ENCODE data around the gene OR2AT4.
"Not testable (repeated sequence)": the region's sequence is repeated elsewhere in the genome, so short reads cannot be mapped to it uniquely, and the experiment has no call there.

Gene OR2AT4

DNA sequence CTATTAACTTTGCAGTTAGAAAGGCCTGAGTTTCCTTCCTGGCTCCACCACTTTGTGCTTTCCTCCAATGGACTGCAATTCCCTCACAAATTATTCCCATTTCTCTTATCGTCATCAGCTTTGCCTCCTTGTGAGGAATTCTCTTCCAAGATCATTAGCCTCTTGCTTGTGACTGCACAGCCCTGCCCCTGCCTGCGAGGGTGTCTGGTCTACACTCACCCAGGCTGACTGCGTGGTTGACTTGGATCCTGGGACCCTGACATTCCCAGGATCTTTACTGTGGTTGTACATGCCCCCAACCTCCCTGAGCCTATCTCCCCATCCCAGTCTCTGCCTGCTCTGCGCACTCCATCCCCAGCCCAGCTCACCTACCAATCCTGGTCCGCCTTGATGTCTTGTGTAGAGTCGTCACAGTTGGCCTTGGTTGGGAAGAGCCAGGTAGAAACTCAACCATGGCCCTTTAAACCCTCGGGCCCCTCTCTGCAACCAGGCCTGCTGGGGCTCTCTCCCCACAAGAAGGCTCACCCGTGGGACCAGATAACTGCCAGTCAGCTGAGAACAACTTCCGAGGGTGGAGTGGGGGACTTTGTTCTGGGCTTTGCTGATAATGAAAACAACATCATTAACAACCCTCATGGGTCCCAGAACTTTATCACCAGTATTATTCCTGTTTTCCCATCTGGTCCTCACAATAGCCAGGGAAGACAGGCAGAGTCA lies at the start of gene OR2AT4:
TSS of gene OR2AT4 (minus strand) at position 421 of the 717 bp plus-strand sequence.
- ATAC-seq = no peak

DNA sequence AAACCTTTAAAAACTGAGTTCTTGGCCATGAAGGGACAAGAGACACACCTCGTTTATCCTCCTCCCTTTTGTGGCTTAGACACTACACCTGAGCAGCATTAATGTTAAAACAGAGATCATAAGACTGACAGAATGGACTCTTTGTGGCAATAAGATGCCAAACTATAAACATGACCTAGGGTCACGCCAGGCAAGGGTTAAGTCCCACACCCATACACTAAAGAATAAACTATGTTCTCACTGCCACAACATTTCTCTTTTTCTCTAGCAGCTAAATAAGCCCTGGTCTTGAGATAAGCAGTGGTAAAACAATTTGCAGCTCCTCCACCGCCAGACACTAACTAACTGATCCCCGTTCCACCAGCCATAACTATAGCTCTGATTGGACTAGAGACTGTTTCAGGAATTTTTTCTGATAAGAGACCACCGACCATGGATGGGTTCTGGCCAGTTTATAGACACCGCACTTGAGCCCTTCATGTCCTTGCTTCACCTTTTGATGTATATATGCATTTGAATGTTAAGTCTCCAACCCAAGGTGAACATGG lies 49.4 kb upstream of the OR2AT4 start:
- DNase-seq (no peak), ATAC-seq (no peak)

More for the DNA sequence above, at the start of gene OR2AT4:
- DNase-seq = no peak

DNA sequence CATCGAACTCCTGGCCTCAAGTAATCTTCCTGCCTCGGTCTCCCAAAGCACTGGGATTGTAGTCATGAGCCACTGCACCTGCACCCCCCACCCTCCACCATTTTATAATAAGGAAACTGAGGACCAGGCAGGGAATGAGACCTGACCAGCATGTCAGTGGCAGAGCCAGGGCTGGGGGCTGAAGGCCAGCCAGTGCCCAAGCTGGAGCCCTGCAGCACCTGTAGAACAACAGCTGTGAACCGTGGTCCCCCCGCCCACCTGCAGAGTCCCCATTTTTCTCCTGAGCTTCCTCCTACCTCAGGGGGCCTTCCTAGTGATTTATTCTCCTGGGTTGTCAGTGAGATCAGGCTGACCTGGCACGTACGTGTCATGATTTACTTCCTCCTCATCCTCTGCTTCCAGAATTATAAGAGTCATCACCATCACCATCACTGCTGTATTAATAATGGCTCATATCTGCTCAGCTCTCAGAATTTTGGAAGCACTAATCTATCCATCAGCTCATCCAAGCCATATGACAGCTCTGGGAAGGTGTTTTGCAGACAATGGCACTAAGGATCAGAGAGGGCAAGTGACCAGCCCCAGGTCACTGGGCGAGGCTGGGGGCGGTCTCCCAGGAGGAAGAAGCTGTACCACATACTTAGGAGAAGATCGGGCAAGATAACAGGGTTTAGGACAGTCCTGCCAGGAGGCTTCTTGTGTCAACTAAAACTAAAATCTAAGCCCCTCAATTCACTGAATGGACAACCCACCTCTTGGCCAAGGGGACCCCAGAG lies 48.7 kb upstream of the OR2AT4 start:
- DNase-seq (no peak), ATAC-seq (no peak)

DNA sequence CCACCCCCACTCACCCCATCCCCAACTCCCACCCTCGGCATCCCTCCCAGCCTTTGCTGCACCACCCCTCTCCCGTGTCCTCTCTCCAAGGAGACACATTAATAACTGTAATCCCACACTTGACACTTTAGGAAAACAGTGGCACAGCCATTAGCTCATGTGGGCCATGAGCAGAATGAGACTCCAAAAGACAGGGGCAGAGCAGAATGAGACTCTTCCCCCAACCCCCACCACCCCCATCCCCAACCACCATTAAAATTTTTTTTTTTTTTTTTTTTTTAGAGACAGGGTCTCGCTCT lies 48.0 kb upstream of the OR2AT4 start:
- DNase-seq (no peak), ATAC-seq (no peak)

DNA sequence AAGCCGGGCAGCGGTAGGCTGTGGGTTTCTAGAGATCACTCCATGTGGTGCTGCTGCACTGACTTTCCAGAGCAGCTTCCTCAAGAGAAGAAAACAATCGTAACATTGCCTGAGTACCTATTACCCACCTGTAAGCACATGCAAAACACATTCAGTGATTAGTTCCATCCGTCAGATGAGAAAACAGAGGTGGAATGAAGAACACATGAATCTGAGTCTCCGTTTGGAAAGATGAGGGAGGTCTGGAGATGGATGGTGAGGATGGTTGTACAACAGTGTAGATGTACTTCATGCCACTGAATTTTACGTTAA lies 46.7 kb upstream of the OR2AT4 start:
- DNase-seq = no peak
- no peak for ATAC-seq

DNA sequence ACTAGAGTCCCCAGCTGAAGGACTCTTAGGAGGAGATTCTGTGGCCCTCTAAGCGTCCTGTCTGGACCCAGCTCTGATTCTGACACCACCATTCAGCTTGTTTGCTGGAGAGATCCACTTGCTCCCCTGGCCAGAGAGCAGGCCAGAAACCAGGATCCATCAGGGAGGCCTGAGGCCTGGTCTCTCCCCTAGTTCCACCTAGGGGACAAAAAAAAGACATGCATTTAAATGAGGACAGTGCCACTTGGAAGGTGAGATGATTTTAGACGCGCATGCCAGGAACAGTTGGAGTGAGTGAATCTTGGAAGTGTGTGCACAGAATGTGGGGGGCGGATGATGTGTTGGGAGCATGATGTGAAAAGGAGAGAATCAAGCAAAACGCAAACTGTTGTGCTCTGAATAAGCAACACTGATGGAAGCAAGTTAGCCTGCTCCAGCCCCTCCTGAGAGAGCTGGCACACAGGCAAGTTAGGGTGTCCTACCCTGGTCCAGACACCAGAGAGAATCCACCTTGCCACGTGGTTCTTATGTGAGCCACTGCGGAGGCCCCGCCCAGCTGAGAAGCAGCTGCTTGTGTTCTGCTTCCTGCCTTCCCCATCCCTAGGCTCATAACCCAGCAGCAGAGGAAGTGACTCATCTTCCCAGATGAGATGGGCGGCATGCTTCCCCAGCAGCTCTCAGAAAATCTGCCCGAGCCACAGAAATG lies 46.2 kb upstream of the OR2AT4 start:
- ATAC-seq (peak; percentile 93), DNase-seq (peak; percentile 74)

DNA sequence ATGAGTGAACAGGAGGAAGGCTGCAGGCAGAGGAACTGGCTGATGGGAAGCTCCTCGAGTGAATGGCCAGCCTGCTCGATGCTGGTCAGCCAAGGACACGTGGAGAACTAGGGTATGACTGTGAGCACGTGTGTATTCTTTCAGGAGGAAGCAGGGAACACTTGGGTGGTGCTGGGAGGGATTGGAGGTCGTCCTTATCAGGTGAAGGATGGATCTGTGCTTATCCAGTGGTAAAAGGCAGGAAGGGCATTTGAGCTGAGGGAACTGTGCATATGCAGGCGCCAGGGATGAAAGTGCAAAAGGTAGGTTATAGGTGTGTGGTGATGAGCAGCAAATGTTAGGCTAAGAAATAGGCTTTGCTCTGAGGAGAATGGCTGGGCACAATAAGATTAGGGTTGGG lies 44.5 kb upstream of the OR2AT4 start:
- ATAC-seq (no peak), DNase-seq (no peak)

DNA sequence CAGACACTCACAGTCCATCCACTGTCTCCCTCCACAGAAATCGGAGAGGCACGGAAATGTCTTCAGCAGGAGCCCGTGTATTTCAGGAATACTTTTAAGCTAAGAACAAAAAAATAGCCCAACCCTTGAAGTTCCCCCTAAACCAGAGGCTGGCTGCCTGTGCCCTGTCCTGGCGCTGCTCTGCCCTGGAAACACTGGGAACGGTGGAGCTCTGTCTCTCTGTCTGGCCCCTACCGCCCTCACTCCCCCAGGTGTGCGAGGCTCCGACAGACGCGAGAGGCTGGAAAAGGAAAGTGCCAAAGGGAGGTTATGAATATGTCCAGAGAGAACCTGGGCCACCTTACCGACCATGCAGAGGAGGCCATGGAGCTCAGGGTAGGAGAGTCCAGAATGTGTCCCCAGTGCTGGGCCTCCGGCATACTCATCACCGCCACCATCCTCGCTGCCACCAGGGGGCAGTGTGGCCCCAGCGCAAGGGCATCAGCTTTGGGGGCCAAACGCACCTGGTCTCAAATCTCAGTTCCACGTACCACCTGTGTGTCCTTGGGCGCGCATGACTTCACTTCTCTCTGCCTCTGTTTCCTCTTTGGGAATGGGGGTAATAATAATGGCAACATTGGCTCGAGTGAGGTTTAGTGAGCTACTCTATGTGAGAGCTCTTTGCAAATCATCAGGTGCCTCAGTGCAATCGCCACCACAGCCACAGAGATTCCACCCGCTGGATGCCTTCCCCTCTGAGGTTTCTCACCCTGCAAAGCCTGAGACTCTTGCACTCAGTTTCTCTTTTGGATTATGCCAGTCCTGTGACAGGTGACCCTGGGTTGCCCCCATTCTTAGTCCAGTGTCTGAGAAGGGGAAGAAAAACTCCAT lies 43.8 kb upstream of the OR2AT4 start:
- DNase-seq = peak; percentile 87

DNA sequence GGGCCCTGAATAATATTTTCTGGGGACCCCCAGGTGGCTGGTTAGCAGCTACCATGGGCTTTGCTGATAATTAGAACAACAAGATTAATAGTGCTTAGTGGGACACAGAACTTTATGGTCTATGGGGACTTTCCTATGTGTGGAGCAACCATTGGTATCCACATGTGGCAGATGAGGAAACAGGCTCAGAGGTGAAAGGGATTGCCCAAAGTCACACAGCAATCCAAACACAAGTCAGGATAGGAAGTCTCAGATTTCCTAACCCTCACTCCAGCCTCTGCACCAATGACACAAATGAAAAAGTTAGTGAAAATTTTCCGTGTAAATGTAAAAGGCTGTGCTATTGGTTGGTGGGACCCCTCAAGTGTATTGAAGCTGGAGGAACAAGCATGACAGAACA lies 39.0 kb upstream of the OR2AT4 start:
- no peak for ATAC-seq

More for the DNA sequence above, 43.8 kb upstream of the OR2AT4 start:
- ATAC-seq = peak; percentile 55

DNA sequence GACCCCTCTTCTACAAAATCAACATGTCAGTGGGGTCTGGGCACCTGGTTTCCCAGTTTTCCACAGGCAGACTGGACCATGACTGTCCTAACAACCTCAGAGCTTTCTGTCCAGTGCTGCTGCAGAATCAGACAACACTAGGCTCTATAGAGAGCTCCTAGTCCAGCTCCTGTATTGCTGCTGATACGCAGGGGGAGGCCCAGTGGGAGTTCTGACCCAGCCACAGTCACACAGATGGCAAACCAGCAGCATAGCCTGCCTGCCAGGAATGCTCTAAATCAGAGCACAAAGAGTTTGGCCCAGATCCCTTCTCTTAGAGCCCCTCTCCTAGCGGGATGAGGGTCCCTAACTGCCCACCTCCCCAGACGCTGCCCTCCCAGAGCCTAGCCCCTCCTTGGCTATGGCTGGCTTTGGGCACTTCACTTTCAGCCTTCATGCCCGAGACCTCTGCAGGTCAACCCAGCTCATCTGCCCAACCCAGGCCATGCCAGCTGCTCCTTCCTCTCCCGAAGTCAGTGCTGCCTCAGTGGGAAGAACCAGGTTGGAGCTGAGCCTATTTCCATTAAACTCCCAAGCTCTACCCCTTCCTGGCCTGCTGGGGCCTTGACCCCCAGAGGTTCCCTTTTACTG lies 38.5 kb upstream of the OR2AT4 start:
- no peak for ATAC-seq
- no peak for DNase-seq

More for the DNA sequence above, 39.0 kb upstream of the OR2AT4 start:
- no peak for DNase-seq

DNA sequence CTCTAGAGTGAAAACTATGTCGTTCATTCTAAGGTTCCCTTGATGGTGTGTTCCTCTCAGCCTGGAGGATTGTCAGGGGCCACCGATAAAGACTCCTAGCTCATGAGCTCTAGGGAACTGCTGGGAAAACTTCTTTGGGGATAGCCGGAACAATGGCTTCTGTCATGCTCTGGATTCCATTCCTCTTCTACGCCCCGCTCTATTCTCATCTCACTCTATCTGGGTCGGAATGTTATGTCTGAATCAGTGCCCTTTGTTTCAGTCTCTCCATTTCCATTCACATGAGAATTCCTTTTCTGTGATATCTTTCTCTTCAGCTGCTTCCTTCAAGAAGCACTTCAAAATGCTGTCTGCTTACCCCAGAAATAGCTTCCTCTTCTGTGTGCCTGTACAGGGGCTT lies 37.3 kb upstream of the OR2AT4 start:
- no peak for ATAC-seq
- DNase-seq = no peak

DNA sequence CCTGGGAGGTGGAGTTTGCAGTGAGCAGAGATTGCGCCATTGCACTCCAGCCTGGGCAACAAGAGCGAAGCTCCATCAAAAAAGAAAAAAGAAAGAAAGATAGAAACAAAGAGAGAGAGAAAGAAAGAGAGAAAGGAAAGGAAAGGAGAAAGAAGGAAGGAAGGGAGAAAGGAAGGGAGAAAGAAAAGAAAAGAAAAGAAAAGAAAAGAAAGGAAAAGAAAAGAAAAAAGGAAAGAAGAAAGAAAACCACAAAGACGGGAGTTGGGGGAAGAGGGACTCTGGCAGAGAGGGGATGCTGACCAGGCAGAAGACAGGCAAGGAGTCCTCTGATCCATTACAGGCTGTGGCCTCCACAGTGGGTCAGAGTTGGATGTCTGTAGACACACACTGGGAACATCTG lies 35.4 kb upstream of the OR2AT4 start:
- ATAC-seq (no peak), DNase-seq (no peak)

DNA sequence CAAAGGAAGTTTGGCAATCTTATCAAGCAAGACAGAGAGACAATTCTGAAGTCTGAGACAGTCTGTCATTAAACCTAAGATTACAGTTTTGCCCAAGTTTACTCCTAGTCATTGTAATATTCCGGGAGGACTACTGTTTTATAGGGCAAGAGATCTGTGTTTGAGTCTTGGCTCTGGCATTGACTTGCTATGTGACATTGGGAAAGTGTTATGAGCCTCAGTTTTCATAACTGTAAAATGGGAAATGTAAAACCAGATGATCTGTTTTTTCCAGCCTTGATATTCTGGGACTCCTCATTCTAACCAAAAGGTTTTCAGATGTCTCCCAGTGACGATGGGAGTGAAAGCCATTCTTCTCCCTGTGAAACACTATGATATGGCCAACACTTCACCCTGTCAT lies 29.9 kb upstream of the OR2AT4 start:
- ATAC-seq = no peak
- no peak for DNase-seq

DNA sequence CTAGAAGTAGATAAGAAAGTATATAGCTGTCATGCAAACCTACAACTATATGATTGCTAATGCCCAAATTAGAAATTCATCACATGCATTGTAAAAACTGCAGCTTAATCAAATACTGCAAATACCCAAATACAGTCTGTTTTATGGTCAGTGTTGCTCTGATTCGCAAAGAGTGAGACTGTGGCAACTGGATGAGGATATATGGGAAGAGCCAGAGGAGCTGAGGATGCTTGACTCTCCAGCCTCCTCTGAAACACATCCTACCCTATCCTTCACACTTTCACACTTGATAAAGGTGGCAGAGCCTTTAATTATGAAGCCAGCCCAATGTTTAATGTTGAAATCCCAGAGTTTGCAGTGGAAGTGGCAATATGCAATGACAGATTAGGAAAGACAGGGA lies 21.9 kb upstream of the OR2AT4 start:
- ATAC-seq = no peak

DNA sequence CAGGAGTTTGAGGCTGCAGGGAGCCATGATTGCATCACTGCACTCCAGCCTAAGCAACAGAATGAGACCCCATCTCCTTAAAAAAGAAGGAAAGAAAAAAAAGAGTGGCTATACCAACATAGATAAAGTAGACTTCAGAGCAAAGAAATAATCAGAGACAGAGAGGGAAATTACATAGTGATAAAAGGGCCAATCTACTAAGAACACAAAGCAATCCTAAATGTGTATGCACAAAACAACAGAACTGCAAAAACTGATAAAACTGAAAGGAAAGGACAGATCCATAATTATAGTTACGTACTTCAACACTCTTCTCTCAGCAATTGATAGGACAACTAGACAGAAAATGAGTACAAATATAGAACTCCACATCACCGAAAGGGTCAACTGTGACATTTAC lies 17.8 kb upstream of the OR2AT4 start:
- ATAC-seq (no peak), DNase-seq (no peak)

More for the DNA sequence above, 21.9 kb upstream of the OR2AT4 start:
- DNase-seq = no peak

DNA sequence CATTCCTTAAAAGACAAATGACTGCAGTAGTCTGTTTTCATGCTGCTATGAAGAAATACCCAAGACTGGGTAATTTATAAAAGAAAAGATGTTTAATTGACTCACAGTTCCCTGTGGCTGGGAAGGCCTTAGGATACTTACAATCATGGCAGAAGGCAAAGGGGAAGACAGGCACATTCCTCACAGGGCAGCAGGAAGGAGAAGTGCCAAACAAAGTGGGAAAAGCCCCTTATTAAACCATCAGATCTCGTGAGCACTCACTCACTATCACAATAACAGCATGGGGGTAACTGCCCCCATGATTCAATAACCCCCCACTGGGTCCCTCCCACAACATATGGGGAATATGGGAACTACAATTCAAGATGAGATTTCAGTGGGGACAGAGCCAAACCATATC lies 16.4 kb upstream of the OR2AT4 start:
- no peak for DNase-seq
- ATAC-seq = no peak

DNA sequence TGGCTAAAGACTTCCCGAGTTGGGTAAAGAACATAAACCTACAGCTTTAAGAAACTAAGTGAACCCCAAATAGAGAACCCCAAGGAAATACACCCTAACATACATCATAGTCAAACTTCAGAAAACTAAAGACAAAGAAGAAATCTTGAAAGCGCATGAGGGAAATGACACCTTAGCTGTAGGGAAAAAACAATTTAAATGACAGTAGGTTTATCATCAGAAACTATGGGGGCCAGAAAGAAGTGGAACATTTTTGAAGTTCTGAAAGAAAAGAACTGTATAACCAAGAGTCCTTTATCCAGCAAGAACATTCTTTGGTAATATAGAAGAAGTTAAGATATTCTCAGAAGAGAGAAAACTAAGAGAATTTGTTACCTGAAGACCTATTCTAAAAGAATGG lies 15.5 kb upstream of the OR2AT4 start:
- DNase-seq (no peak), ATAC-seq (no peak)

DNA sequence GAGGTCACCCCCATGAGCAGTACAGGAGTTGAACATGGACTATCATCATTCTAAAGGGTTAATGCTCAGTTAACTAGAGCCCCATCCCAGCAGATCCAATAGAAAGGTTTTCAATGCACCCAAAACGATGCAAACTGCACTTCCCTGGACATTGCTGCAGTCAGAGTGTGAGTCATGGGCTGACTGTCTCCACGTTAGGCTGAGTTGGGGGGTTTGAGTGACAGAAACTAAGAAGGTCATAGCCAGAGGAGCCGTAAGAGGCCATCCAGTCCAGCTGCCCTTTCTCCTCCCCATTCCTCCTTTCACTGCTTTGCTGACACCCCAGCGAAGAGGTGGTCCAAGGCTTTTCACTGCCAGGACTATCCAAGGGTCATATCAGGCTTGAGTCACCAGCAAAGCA lies 10.5 kb upstream of the OR2AT4 start:
- no peak for DNase-seq

DNA sequence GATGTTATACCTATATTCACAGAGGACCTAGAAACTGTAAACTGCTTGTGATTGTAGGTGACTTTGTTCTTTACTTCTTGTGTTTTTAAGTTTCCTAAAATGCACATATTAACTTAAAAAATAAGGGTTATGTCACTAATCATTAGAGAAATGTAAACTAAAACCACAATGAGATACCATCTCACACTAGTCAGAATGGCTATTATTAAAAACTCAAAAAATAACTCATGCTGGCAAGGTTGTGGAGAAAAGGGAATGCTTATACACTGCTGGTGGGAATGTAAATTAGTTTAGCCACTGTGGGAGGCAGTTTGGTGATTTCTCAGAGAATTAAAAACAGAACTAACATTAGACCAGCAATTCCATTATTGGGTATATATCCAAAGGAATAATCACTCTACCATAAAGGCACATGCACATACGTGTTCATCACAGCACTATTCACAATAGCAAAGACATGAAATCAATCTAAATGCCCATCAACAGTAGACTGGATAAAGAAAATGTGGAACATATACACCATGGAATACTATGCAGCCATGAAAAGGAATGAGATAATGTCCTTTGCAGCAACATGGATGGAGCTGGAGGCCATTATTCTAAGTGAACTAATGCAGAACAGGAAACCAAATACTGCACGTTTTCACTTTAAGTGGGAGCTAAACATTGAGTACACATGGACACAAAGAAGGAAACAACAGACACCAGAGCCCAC lies 9.4 kb upstream of the OR2AT4 start:
- ATAC-seq, DNase-seq: not testable (repeated sequence)

More for the DNA sequence above, 10.5 kb upstream of the OR2AT4 start:
- no peak for ATAC-seq

DNA sequence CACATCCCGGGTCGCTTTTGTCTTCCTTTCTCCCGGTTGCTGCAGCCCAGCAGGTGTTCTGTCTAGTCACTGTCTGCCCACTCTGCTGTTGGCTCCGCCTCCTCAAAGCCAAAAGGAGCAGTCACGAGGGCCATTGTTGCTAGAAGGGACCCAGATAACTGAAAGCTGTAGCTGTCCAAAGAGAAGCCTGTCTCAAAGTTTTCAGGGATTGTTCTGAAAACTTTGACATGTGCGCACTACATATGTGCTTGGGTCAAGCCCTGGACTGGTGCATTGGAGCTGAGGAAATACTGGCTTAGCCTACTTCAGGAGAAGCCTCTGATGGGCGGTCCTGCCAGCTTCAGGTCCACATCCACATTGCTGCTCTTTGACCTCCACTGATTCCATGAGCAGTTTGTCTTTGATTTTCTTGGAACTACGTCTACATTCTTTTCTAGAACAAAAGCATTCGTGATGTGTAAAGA lies 8.8 kb upstream of the OR2AT4 start:
- no peak for ATAC-seq
- DNase-seq = no peak
